SKM-1 treated with dmso at 0.1 percent for 144 hours (cell line): Measurements from ENCODE around the gene PHF12.

Experiments used
- DNase-seq: peaks from one replicate; lab custom pipeline; 2025; ENCODE audit not compliant: unreplicated experiment; lab: John Stamatoyannopoulos, UW

Gene PHF12

GRCh38 chr17:28862561-28862960, 88.8 kb downstream of the PHF12 start:
- no peak for DNase-seq

GRCh38 chr17:28861393-28862203, 89.7 kb downstream of the PHF12 start:
- no peak for DNase-seq

GRCh38 chr17:28860363-28860808, 90.9 kb downstream of the PHF12 start:
- no peak for DNase-seq

- DNase-seq = no peak
These were observed 92.4 kb downstream of the PHF12 start for GRCh38 chr17:28858801-28859355.

GRCh38 chr17:28857905-28858800, 93.2 kb downstream of the PHF12 start:
- DNase-seq = no peak

GRCh38 chr17:28856028-28856574, 95.2 kb downstream of the PHF12 start:
- DNase-seq = no peak

GRCh38 chr17:28855336-28855679, 96.0 kb downstream of the PHF12 start:
- no peak for DNase-seq
